ENCODE data around the gene LRRC25. TPM values are rescaled to one million over a fixed set of nuclear protein-coding genes. Genes with fewer than 3 reads are reported as not detected.

The LRRC25 gene
- total RNA-seq, 6 experiments from 2014 or later: not detected

DNA sequence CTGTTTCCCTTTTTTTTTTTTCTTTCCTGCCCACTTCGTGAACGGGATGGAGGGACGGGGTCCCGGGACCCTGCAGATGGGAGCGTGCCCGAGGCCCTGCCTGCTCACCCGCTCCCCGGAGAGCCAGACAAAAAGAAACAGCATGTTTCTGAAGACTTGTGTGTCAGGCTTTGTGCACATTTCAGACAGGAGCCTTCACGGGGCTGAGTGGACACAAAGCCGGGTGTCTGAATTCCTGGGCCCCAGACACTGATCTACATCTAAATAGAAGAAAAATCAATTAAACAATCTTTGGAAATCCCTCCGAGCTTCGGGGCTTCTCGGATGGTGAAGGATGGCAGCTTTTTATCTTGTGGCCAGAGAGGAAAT lies 52.9 kb downstream of the LRRC25 start:
- TF ChIP-seq, protein P1, sequence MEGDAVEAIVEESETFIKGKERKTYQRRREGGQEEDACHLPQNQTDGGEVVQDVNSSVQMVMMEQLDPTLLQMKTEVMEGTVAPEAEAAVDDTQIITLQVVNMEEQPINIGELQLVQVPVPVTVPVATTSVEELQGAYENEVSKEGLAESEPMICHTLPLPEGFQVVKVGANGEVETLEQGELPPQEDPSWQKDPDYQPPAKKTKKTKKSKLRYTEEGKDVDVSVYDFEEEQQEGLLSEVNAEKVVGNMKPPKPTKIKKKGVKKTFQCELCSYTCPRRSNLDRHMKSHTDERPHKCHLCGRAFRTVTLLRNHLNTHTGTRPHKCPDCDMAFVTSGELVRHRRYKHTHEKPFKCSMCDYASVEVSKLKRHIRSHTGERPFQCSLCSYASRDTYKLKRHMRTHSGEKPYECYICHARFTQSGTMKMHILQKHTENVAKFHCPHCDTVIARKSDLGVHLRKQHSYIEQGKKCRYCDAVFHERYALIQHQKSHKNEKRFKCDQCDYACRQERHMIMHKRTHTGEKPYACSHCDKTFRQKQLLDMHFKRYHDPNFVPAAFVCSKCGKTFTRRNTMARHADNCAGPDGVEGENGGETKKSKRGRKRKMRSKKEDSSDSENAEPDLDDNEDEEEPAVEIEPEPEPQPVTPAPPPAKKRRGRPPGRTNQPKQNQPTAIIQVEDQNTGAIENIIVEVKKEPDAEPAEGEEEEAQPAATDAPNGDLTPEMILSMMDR (IDR thresholded peaks at IDR 0.05): no peak
- H3K4me3 Mint-ChIP-seq: no peak overlapping the region
- H3K27ac Mint-ChIP-seq: no peak overlapping the region
- peaks cover 3% of the 10 kb centered on the region; the same call in 1 of the 2 replicates for H3K27me3 Mint-ChIP-seq (ENCODE audit: insufficient read depth)
- no peaks in the 10 kb centered on the region for H3K9me3 Mint-ChIP-seq
- peaks cover 16% of the 10 kb centered on the region for H3K4me1 Mint-ChIP-seq (ENCODE audit: low read depth)
- no peak for DNase-seq
- H3K36me3 Mint-ChIP-seq (ENCODE audit: low read depth): peaks cover 11% of the 10 kb centered on the region

DNA sequence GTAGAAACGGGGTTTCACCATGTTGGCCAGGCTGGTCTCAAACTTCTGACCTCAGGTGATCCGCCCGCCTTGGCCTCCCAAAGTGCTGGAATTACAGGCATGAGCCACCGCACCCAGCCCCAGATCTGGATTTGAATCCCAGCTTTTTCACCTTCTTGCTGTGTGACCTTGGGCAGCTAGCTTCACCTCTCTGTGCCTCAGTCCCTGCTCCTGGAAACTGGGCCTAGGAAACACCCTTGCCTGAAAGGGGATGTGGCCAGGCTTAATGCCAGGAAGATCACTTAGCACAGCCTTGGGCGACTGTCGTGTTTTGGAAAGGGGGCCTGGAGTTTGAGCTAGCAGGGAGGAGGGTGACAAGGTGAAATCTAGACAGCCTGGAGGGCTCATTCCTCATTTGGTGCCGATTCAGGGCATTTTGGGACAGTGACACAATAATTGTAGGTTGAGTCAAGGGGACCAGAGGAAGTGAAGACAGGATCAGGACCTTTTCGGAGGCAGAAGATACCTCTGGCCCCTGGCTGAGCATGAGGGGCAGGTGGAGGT lies 55.3 kb downstream of the LRRC25 start:
- TF ChIP-seq, protein P1 (IDR thresholded peaks at IDR 0.05): no peak
- Mint-ChIP-seq H3K4me1 (ENCODE audit: low read depth) (peaks cover 13% of the 10 kb centered on the region), H3K9me3 (no peaks in the 10 kb centered on the region), H3K36me3 (ENCODE audit: low read depth) (peaks cover 11% of the 10 kb centered on the region), H3K27ac (no peak overlapping the region), H3K4me3 (no peak overlapping the region; the same call in 1 of the 2 replicates), H3K27me3 (ENCODE audit: insufficient read depth) (peaks cover 2% of the 10 kb centered on the region; the same call in 1 of the 2 replicates)
- DNase-seq: no peak

Small RNA genes lying within 50 kb of the gene (microRNA-seq; reads per million reads assigned to microRNA genes)
- gene MIR3189: not detected

Other genes with a start within 250 kb of the LRRC25 start
- 10 to 100 TPM; 51.9 to 66.1 (median 56.0) TPM for gene PIK3R2, start 244.5 kb downstream of the LRRC25 start, total RNA-seq (2021; fragmentation: NEBNext Ultra II Directional; extraction: Animal tissue kit (Norgen Biotek cat#: 25700))
- 1 to 10 TPM; 4.9 to 9.0 (median 6.0) TPM for gene IFI30, start 223.8 kb downstream of the LRRC25 start, total RNA-seq (2021; fragmentation: NEBNext Ultra II Directional; extraction: Animal tissue kit (Norgen Biotek cat#: 25700))
- gene MPV17L2, start 204.4 kb downstream of the LRRC25 start, total RNA-seq (2021; fragmentation: NEBNext Ultra II Directional; extraction: Animal tissue kit (Norgen Biotek cat#: 25700)): 10 to 100 TPM in 5 of 6 experiments, 1 to 10 TPM in 1; 9.7 to 14.9 (median 13.1) TPM
- gene RAB3A, start 193.6 kb downstream of the LRRC25 start, total RNA-seq (2021; fragmentation: NEBNext Ultra II Directional; extraction: Animal tissue kit (Norgen Biotek cat#: 25700)): 1 to 10 TPM; 6.1 to 9.0 (median 7.3) TPM
- gene PDE4C, start 171.2 kb downstream of the LRRC25 start, total RNA-seq (2021; fragmentation: NEBNext Ultra II Directional; extraction: Animal tissue kit (Norgen Biotek cat#: 25700)): under 1 TPM in 1 of 6 experiments, not detected in 5; 0.14 TPM
- under 1 TPM; 0.40 to 0.87 (median 0.55) TPM for gene IQCN, start 123.2 kb downstream of the LRRC25 start, total RNA-seq (2021; fragmentation: NEBNext Ultra II Directional; extraction: Animal tissue kit (Norgen Biotek cat#: 25700))
- 10 to 100 TPM; 70.3 to 99.9 (median 91.7) TPM for gene JUND, start 116.0 kb downstream of the LRRC25 start, total RNA-seq (2021; fragmentation: NEBNext Ultra II Directional; extraction: Animal tissue kit (Norgen Biotek cat#: 25700))
- 100 to 1,000 TPM; 175 to 217 (median 202) TPM for gene LSM4, start 74.5 kb downstream of the LRRC25 start, total RNA-seq (2021; fragmentation: NEBNext Ultra II Directional; extraction: Animal tissue kit (Norgen Biotek cat#: 25700))
- 10 to 100 TPM; 30.5 to 54.1 (median 32.4) TPM for gene PGPEP1, start 57.0 kb downstream of the LRRC25 start, total RNA-seq (2021; fragmentation: NEBNext Ultra II Directional; extraction: Animal tissue kit (Norgen Biotek cat#: 25700))
- gene GDF15, start 11.5 kb downstream of the LRRC25 start, total RNA-seq (2021; fragmentation: NEBNext Ultra II Directional; extraction: Animal tissue kit (Norgen Biotek cat#: 25700)): 10 to 100 TPM; 21.3 to 36.9 (median 24.9) TPM
- 10 to 100 TPM; 76.4 to 84.3 (median 80.4) TPM for gene SSBP4, start 21.8 kb upstream of the LRRC25 start, total RNA-seq (2021; fragmentation: NEBNext Ultra II Directional; extraction: Animal tissue kit (Norgen Biotek cat#: 25700))
- gene ISYNA1, start 40.5 kb upstream of the LRRC25 start, total RNA-seq (2021; fragmentation: NEBNext Ultra II Directional; extraction: Animal tissue kit (Norgen Biotek cat#: 25700)): 1 to 10 TPM; 2.3 to 3.7 (median 3.2) TPM
- 10 to 100 TPM; 15.7 to 17.8 (median 16.4) TPM for gene ELL, start 124.4 kb upstream of the LRRC25 start, total RNA-seq (2021; fragmentation: NEBNext Ultra II Directional; extraction: Animal tissue kit (Norgen Biotek cat#: 25700))
- gene FKBP8, start 146.0 kb upstream of the LRRC25 start, total RNA-seq (2021; fragmentation: NEBNext Ultra II Directional; extraction: Animal tissue kit (Norgen Biotek cat#: 25700)): 100 to 1,000 TPM; 229 to 284 (median 241) TPM
- gene KXD1, start 160.2 kb upstream of the LRRC25 start, total RNA-seq (2021; fragmentation: NEBNext Ultra II Directional; extraction: Animal tissue kit (Norgen Biotek cat#: 25700)): 100 to 1,000 TPM; 109 to 123 (median 115) TPM
- 1,000 to 10,000 TPM; 1,140 to 1,305 (median 1,270) TPM for gene UBA52, start 174.2 kb upstream of the LRRC25 start, total RNA-seq (2021; fragmentation: NEBNext Ultra II Directional; extraction: Animal tissue kit (Norgen Biotek cat#: 25700))
- 10 to 100 TPM; 50.2 to 73.8 (median 60.8) TPM for gene REX1BD, start 191.2 kb upstream of the LRRC25 start, total RNA-seq (2021; fragmentation: NEBNext Ultra II Directional; extraction: Animal tissue kit (Norgen Biotek cat#: 25700))
- gene CRLF1, start 209.2 kb upstream of the LRRC25 start, total RNA-seq (2021; fragmentation: NEBNext Ultra II Directional; extraction: Animal tissue kit (Norgen Biotek cat#: 25700)): 1 to 10 TPM; 1.6 to 4.1 (median 2.4) TPM
- 1 to 10 TPM; 1.7 to 4.3 (median 3.2) TPM for gene TMEM59L, start 215.2 kb upstream of the LRRC25 start, total RNA-seq (2021; fragmentation: NEBNext Ultra II Directional; extraction: Animal tissue kit (Norgen Biotek cat#: 25700))
- gene KLHL26, start 239.4 kb upstream of the LRRC25 start, total RNA-seq (2021; fragmentation: NEBNext Ultra II Directional; extraction: Animal tissue kit (Norgen Biotek cat#: 25700)): 1 to 10 TPM; 3.6 to 9.3 (median 7.4) TPM

All from HFFc6 (cell line).